ENCODE measurements around the gene VNN1. TPM values are rescaled to one million over a fixed set of nuclear protein-coding genes. Genes with fewer than 3 reads are reported as not detected.
A peak's percentile ranks its signal among the peaks of the same experiment; 100 is the strongest.
"Not testable (repeated sequence)": the region's sequence is repeated elsewhere in the genome, so short reads cannot be mapped to it uniquely, and the experiment has no call there.

VNN1 gene
- total RNA-seq, 2 donors from 2014 or later, result not detected

DNA sequence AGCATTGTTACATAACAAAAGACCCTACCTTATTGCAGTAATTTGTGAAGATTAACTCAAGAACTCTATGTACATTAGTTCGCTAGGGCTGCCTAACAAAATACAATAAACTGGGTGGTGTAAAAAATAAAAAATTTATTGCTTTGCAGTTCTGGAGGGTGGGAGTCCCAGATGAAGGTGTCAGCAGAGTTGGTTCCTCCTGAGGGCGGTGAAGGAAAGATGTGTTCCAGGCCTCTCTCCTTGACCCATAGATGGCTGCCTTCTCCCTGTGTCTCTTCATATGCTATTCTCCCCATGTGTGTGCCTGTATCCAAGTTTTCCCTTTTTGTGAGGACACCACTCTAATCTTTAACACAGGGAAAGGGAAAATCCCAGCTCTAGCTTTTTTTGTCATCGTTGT lies 305 bp upstream of the VNN1 start:
- peaks cover 25% of the 10 kb centered on the region for H3K27me3 Mint-ChIP-seq (ENCODE audit: low read depth)

GRCh38 chr6:132712366-132712765 lies 1.5 kb downstream of the VNN1 start:
- Mint-ChIP-seq H3K9me3 (no peaks in the 10 kb centered on the region), H3K27ac (no peak overlapping the region), H3K4me3 (no peak overlapping the region), H3K36me3 (ENCODE audit: insufficient read depth in 2 of 2) (no peaks in the 10 kb centered on the region), H3K27me3 (ENCODE audit: low read depth) (peaks cover 26% of the 10 kb centered on the region), H3K4me1 (ENCODE audit: low read depth) (no peaks in the 10 kb centered on the region)
- DNase-seq (no peak), ATAC-seq (replicated peaks in 1 of 2) (no peak)

More for the DNA sequence above, 305 bp upstream of the VNN1 start:
- no peak overlapping the region for H3K4me3 Mint-ChIP-seq
- ATAC-seq (replicated peaks in 1 of 2), result no peak
- H3K27ac Mint-ChIP-seq, result no peak overlapping the region
- no peaks in the 10 kb centered on the region for H3K4me1 Mint-ChIP-seq (ENCODE audit: low read depth)
- H3K36me3 Mint-ChIP-seq (ENCODE audit: insufficient read depth in 2 of 2), result no peaks in the 10 kb centered on the region
- no peaks in the 10 kb centered on the region for H3K9me3 Mint-ChIP-seq
- DNase-seq, result no peak

DNA sequence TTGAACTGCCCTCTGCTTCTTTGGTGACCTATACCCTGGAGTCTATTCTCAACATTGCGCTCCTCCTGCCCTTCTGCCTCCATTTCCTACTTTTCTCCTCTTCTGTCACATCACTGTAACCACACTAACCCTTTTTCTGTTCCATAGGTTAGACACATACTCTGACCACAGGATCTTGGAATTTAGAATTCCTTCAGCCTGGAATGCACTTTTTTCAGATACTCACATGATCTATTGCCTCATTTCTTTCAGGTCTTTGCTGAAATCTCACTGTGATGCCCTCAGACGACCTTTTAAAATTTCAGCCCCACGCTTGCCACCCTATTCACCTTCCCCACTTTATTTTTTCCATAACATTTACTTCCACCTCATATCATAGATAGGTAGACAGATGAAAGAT lies 5.1 kb downstream of the VNN1 start:
- Mint-ChIP-seq H3K9me3 (peaks cover 0 to 3% of the 10 kb centered on the region in 2 donors), H3K27ac (no peak overlapping the region), H3K4me1 (ENCODE audit: low read depth) (no peaks in the 10 kb centered on the region), H3K27me3 (ENCODE audit: low read depth) (peaks cover 52% of the 10 kb centered on the region), H3K36me3 (ENCODE audit: insufficient read depth in 2 of 2) (peaks cover 0 to 1% of the 10 kb centered on the region in 2 donors), H3K4me3 (no peak overlapping the region)
- ATAC-seq (replicated peaks in 1 of 2) (no peak), DNase-seq (no peak)

DNA sequence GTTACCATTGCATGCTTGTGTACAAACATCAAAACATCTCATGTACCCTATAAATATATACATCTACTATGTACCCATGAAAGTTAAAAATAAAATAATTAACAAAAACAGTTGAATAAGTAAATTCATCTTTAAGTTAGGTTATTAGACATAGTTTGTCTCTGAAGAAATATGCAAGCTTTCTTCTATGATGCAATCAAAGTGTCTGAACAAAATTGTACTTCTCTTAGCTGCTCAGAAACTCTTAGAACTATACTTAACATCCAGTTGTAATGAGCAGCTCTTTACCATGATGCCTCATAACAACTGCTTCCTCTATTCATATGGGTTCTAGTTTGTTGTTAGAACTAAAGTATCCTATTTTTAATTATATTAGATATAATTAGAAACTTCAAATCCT lies 5.9 kb downstream of the VNN1 start:
- Mint-ChIP-seq H3K9me3 (peaks cover 4 to 8% of the 10 kb centered on the region in 2 donors), H3K4me1 (ENCODE audit: low read depth) (no peaks in the 10 kb centered on the region), H3K27ac (no peak overlapping the region), H3K4me3 (no peak overlapping the region), H3K36me3 (ENCODE audit: insufficient read depth in 2 of 2) (peaks cover 0 to 3% of the 10 kb centered on the region in 2 donors), H3K27me3 (ENCODE audit: low read depth) (peaks cover 55% of the 10 kb centered on the region)
- no peak for ATAC-seq (replicated peaks in 1 of 2)
- DNase-seq, result no peak

GRCh38 chr6:132706756-132707155 lies 7.1 kb downstream of the VNN1 start:
- H3K4me3 Mint-ChIP-seq; DNase-seq; ATAC-seq (replicated peaks in 1 of 2); H3K4me1 Mint-ChIP-seq (ENCODE audit: low read depth); H3K36me3 Mint-ChIP-seq (ENCODE audit: insufficient read depth in 2 of 2); H3K9me3 Mint-ChIP-seq; H3K27ac Mint-ChIP-seq: not testable (repeated sequence)
- H3K27me3 Mint-ChIP-seq (ENCODE audit: low read depth), result peaks cover 58% of the 10 kb centered on the region

DNA sequence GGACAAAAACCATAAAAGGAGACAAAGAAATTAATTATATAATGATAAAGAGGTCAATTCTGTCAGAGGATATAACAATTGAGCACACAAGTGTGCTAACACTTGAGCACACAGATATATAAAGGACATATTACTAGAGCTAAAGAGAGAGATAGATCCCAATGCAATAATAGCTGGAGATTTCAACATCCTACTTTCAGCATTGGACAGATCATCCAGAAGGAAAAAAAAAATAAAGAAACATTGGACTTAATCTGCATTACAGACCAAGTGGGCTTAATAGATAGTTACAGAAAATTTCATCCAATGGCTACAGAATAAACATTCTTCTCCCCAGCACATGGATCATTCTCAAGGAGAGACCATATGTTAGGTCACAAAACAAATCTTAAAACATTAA lies 9.9 kb downstream of the VNN1 start:
- ATAC-seq (replicated peaks in 1 of 2), result no peak
- peaks cover 4 to 8% of the 10 kb centered on the region in 2 donors for H3K9me3 Mint-ChIP-seq
- no peak for DNase-seq
- H3K36me3 Mint-ChIP-seq (ENCODE audit: insufficient read depth in 2 of 2), result peaks cover 0 to 3% of the 10 kb centered on the region in 2 donors
- peaks cover 47% of the 10 kb centered on the region for H3K27me3 Mint-ChIP-seq (ENCODE audit: low read depth)
- no peak overlapping the region for H3K27ac Mint-ChIP-seq
- no peaks in the 10 kb centered on the region for H3K4me1 Mint-ChIP-seq (ENCODE audit: low read depth)
- H3K4me3 Mint-ChIP-seq, result no peak overlapping the region

GRCh38 chr6:132698608-132699007 lies 15.2 kb downstream of the VNN1 start:
- Mint-ChIP-seq H3K27me3 (ENCODE audit: low read depth) (peaks cover 15% of the 10 kb centered on the region), H3K9me3 (peaks cover 11 to 12% of the 10 kb centered on the region in 2 donors), H3K4me3 (no peak overlapping the region), H3K27ac (no peak overlapping the region), H3K4me1 (ENCODE audit: low read depth) (no peaks in the 10 kb centered on the region), H3K36me3 (ENCODE audit: insufficient read depth in 2 of 2) (peaks cover 8 to 12% of the 10 kb centered on the region in 2 donors)
- ATAC-seq (replicated peaks in 1 of 2), result no peak
- DNase-seq, result no peak

DNA sequence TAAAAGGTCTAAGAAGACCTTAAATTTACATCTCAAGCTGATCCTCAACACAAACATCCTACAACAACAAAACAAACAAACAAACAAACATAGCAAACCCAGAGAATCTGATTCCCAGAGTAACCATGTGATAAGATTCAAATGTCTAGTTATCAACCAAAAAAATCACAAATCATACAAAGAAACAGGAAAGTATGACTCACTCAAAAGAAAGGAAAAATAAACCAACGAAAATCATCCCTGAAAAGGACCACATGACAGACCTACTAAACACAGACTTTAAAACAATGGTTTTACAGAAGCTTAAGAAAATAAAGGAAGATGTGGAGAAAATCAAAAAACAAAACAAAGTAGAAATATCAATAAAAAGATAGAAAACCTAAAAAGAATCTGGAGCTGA lies 18.1 kb downstream of the VNN1 start:
- no peak for DNase-seq
- Mint-ChIP-seq H3K27ac (no peak overlapping the region), H3K4me3 (no peak overlapping the region), H3K4me1 (ENCODE audit: low read depth) (no peaks in the 10 kb centered on the region), H3K9me3 (peaks cover 9% of the 10 kb centered on the region in 2 donors), H3K27me3 (ENCODE audit: low read depth) (no peaks in the 10 kb centered on the region), H3K36me3 (ENCODE audit: insufficient read depth in 2 of 2) (peaks cover 7 to 12% of the 10 kb centered on the region in 2 donors)
- no peak for ATAC-seq (replicated peaks in 1 of 2)

DNA sequence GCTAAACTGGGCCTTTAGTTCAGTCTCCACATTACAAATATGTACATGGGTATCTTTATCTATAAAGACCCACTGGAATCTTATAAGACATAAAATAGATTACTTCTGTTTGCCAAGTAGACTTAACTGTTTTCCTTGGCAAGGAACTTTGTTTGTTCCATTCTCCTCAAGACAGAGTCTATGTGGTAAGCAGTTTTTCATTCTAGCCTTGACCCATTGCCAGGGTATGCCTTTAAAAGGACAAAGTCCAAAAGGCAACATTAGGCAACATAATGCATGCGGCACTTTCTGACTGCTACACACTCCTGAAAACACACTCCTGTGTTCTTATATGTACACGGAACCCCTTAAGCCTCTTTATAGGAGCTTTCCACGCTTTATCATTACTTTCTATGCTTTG lies 20.4 kb downstream of the VNN1 start:
- ATAC-seq (replicated peaks in 1 of 2) (no peak), DNase-seq (no peak)
- no peak overlapping the region for H3K4me3 Mint-ChIP-seq
- H3K36me3 Mint-ChIP-seq (ENCODE audit: insufficient read depth in 2 of 2), result peaks cover 7 to 12% of the 10 kb centered on the region in 2 donors
- H3K27ac Mint-ChIP-seq, result no peak overlapping the region
- H3K9me3 Mint-ChIP-seq, result peaks cover 9% of the 10 kb centered on the region in 2 donors
- peaks cover 18% of the 10 kb centered on the region for H3K27me3 Mint-ChIP-seq (ENCODE audit: low read depth)
- no peaks in the 10 kb centered on the region for H3K4me1 Mint-ChIP-seq (ENCODE audit: low read depth)

DNA sequence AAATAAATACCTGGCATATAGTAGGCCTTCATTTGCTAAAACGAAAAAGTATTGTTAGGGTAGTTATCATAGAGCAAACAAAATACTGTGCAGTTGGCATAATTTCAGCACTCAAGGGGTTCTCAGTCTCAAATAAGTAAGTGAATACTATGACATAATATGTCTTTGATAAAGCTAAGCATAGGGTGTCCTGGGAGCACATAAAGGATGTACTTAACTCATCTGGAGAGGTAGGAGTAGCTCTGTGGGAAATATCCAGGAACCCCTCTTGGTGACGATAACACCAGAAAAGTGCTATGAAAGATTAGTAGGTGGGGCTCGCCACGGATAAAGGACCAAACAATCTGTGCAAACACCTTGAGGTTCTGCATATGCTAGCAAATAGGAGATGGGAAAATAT lies 23.2 kb downstream of the VNN1 start:
- ATAC-seq (replicated peaks in 1 of 2) (no peak), DNase-seq (no peak)
- Mint-ChIP-seq H3K27ac (no peak overlapping the region), H3K4me3 (no peak overlapping the region), H3K4me1 (ENCODE audit: low read depth) (no peaks in the 10 kb centered on the region), H3K27me3 (ENCODE audit: low read depth) (peaks cover 31% of the 10 kb centered on the region), H3K36me3 (ENCODE audit: insufficient read depth in 2 of 2) (peaks cover 1 to 2% of the 10 kb centered on the region in 2 donors), H3K9me3 (peaks cover 1 to 2% of the 10 kb centered on the region in 2 donors)

GRCh38 chr6:132687306-132687705 lies 26.5 kb downstream of the VNN1 start:
- H3K4me1 Mint-ChIP-seq (ENCODE audit: low read depth), result no peaks in the 10 kb centered on the region
- H3K9me3 Mint-ChIP-seq, result no peaks in the 10 kb centered on the region
- no peak overlapping the region for H3K4me3 Mint-ChIP-seq
- H3K27me3 Mint-ChIP-seq (ENCODE audit: low read depth), result peaks cover 37% of the 10 kb centered on the region
- H3K27ac Mint-ChIP-seq, result no peak overlapping the region
- no peaks in the 10 kb centered on the region for H3K36me3 Mint-ChIP-seq (ENCODE audit: insufficient read depth in 2 of 2)
- ATAC-seq (replicated peaks in 1 of 2) (no peak), DNase-seq (no peak)

- H3K4me3 Mint-ChIP-seq, result no peak overlapping the region
- ATAC-seq (replicated peaks in 1 of 2), result no peak
- peaks cover 37% of the 10 kb centered on the region for H3K27me3 Mint-ChIP-seq (ENCODE audit: low read depth)
- H3K4me1 Mint-ChIP-seq (ENCODE audit: low read depth), result no peaks in the 10 kb centered on the region
- H3K9me3 Mint-ChIP-seq, result no peaks in the 10 kb centered on the region
- peak overlapping the region; percentile 17 for H3K27ac Mint-ChIP-seq
- no peak for DNase-seq
- no peaks in the 10 kb centered on the region for H3K36me3 Mint-ChIP-seq (ENCODE audit: insufficient read depth in 2 of 2)
Measured at GRCh38 chr6:132686531-132686930, 27.3 kb downstream of the VNN1 start.

DNA sequence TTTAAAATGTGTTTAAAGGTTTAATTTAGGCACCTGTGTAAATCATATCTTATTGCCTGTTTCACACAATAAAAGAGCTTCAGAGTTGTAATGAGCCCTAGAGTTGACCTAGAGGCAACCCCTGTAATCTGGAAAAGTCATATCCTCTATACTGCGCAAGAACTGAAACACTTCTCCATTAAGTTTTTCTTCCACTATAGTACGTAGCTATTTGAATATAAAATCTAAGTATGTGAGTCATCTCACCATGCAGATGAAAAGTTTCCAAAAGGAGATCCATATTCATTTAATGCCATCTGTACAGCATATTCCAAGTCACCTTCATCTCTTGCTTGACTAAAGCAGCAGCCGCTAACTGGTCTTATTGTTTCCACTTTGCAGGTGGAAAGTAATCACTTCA lies 28.8 kb downstream of the VNN1 start:
- no peaks in the 10 kb centered on the region for H3K9me3 Mint-ChIP-seq
- peaks cover 31% of the 10 kb centered on the region for H3K27me3 Mint-ChIP-seq (ENCODE audit: low read depth)
- H3K36me3 Mint-ChIP-seq (ENCODE audit: insufficient read depth in 2 of 2), result no peaks in the 10 kb centered on the region
- DNase-seq, result no peak
- no peak overlapping the region for H3K27ac Mint-ChIP-seq
- H3K4me1 Mint-ChIP-seq (ENCODE audit: low read depth), result no peaks in the 10 kb centered on the region
- no peak for ATAC-seq (replicated peaks in 1 of 2)
- no peak overlapping the region for H3K4me3 Mint-ChIP-seq

- Mint-ChIP-seq H3K36me3 (ENCODE audit: insufficient read depth in 2 of 2) (no peaks in the 10 kb centered on the region), H3K9me3 (no peaks in the 10 kb centered on the region), H3K4me3 (no peak overlapping the region), H3K27me3 (ENCODE audit: low read depth) (peaks cover 24% of the 10 kb centered on the region), H3K4me1 (ENCODE audit: low read depth) (no peaks in the 10 kb centered on the region), H3K27ac (no peak overlapping the region)
- no peak for DNase-seq
- no peak for ATAC-seq (replicated peaks in 1 of 2)
Measured at GRCh38 chr6:132684272-132684671, 29.6 kb downstream of the VNN1 start.

All from activated T-cell treated with anti-CD3 and anti-CD28 coated beads, Interleukin-2, amount 50 U/mL, for 72 hours (primary cell).